ENCODE measurements around the gene DNALI1.

Gene DNALI1

GRCh38 chr1:37614105-37614504 is 57.4 kb downstream of the DNALI1 start:
- in situ Hi-C loops (cut with HindIII; ENCODE audit: low pct_unique_long_range_greater_than_20kb, low sequenced_read_pairs), result no loop called here
- DNase-seq (ENCODE audit: low read depth in 1 of 2, low spot score in 1 of 2), result no peak
- no peak for TF ChIP-seq JUND (IDR thresholded peaks at IDR 0.05; ENCODE audit: low read depth)

- in situ Hi-C loops (cut with HindIII; ENCODE audit: low pct_unique_long_range_greater_than_20kb, low sequenced_read_pairs), result no loop called here
- TF ChIP-seq JUND (IDR thresholded peaks at IDR 0.05; ENCODE audit: low read depth), result no peak
- no peak for DNase-seq (ENCODE audit: low read depth in 1 of 2, low spot score in 1 of 2)
These were observed 59.6 kb downstream of the DNALI1 start for GRCh38 chr1:37616330-37616729.
